AG04450 (cell line): ENCODE measurements around the gene HKDC1. TPM values are rescaled to one million over a fixed set of nuclear protein-coding genes. Genes with fewer than 3 reads are reported as not detected.
A peak's percentile ranks its signal among the peaks of the same experiment; 100 is the strongest.
"Not testable (repeated sequence)": the region's sequence is repeated elsewhere in the genome, so short reads cannot be mapped to it uniquely, and the experiment has no call there.

Source experiments
- CTCF ChIA-PET: fragments of 300-600, 350-600 bp; formaldehyde crosslinking; extraction: SDS; loops from one replicate; lab custom pipeline; 2022; ENCODE audit warnings: antibody characterized with exemption, inconsistent platforms; lab: Charles Lee
- POLR2A ChIA-PET: fragments of 350-600 bp; formaldehyde crosslinking; extraction: SDS; loops from one replicate; lab custom pipeline; 2021; ENCODE audit warnings: antibody characterized with exemption, inconsistent platforms; lab: Yijun Ruan, JAX
- DNase-seq: peaks from one replicate; pipeline ENCODE4 v3.0.0-alpha.2; 2011; ENCODE audit warnings: low read depth, low spot score
- H3K27ac ChIP-seq: one replicate; pipeline ENCODE4 v1.5.1; 2012; ENCODE audit warnings: low read depth, low read length, control low read depth
- H3K27me3 ChIP-seq: one replicate; pipeline ENCODE4 v1.6.0; 2012; ENCODE audit warnings: low read length; ENCODE audit not compliant: control insufficient read depth, insufficient read depth
- H3K4me3 ChIP-seq: 2 replicates; pipeline ENCODE4 v1.5.1; 2011; ENCODE audit warnings: mild to moderate bottlenecking, low read depth, low read length, control low read depth
- H3K9me3 ChIP-seq: 2 replicates; pipeline ENCODE4 v1.5.1; 2012; ENCODE audit warnings: low read length; ENCODE audit not compliant: control insufficient read depth, insufficient read depth
- polyA minus RNA-seq: library from RNA; depleted of rRNA, polyadenylated mRNA; stranded (reverse); fragments of >200 nt; gene quantifications from 2 replicates; pipeline ENCODE4 v1.2.3, GENCODE V29; 2011; rRNA and poly(A)+ RNA removed
- polyA plus RNA-seq: library from polyadenylated mRNA; depleted of rRNA; stranded (reverse); fragments of >200 nt; gene quantifications from 2 replicates; pipeline ENCODE4 v1.2.3, GENCODE V29; 2011; rRNA removed
- TF ChIP-seq, protein P1 (sequence below): IDR thresholded peaks from 2 replicates; pipeline ENCODE4 v1.5.1; 2011; ENCODE audit warnings: low read depth, low read length, control low read depth, inconsistent platforms

The HKDC1 gene
- polyA plus RNA-seq (0.47 and 0.83 TPM in 2 replicates), polyA minus RNA-seq (0.14 and 0.26 TPM in 2 replicates)

DNA sequence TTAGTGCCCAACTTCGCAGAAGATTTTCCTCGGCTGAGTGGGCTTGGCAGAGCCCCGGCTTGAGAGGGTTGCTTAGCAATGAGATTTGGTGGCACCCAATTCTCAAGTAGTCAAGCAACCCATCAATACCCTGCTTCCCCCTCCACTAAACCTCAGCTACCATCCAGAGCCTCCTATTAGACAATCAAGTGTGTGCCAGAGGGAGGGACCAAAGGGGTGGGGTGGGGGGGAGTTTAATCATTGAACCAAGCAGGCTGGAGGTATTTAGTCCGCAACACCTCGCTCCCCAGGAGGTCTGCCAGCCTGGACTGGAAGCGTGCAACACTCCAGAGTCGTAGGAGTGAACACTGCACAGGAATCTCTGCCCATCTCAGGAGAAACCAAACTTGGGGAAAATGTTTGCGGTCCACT lies at the start of gene HKDC1:
TSS of gene HKDC1 (plus strand) at position 292 of the 411 bp plus-strand sequence. CDS start at position 396, 104 bp downstream.
- Histone ChIP-seq H3K4me3 (no peak within 1 kb of the TSS), H3K27me3 (no peaks in the 10 kb centered on the region), H3K9me3 (no peaks in the 10 kb centered on the region), H3K27ac (no peak within 1 kb of the TSS)
- TF ChIP-seq, protein P1, sequence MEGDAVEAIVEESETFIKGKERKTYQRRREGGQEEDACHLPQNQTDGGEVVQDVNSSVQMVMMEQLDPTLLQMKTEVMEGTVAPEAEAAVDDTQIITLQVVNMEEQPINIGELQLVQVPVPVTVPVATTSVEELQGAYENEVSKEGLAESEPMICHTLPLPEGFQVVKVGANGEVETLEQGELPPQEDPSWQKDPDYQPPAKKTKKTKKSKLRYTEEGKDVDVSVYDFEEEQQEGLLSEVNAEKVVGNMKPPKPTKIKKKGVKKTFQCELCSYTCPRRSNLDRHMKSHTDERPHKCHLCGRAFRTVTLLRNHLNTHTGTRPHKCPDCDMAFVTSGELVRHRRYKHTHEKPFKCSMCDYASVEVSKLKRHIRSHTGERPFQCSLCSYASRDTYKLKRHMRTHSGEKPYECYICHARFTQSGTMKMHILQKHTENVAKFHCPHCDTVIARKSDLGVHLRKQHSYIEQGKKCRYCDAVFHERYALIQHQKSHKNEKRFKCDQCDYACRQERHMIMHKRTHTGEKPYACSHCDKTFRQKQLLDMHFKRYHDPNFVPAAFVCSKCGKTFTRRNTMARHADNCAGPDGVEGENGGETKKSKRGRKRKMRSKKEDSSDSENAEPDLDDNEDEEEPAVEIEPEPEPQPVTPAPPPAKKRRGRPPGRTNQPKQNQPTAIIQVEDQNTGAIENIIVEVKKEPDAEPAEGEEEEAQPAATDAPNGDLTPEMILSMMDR, result no peak
- ChIA-PET POLR2A (no interaction called here), CTCF (interaction anchor here (1.5 kb wide), 1 partner anchor 9 kb away, joined by 4 read pairs; no protein-coding TSS in a partner anchor)
- DNase-seq, result no peak

DNA sequence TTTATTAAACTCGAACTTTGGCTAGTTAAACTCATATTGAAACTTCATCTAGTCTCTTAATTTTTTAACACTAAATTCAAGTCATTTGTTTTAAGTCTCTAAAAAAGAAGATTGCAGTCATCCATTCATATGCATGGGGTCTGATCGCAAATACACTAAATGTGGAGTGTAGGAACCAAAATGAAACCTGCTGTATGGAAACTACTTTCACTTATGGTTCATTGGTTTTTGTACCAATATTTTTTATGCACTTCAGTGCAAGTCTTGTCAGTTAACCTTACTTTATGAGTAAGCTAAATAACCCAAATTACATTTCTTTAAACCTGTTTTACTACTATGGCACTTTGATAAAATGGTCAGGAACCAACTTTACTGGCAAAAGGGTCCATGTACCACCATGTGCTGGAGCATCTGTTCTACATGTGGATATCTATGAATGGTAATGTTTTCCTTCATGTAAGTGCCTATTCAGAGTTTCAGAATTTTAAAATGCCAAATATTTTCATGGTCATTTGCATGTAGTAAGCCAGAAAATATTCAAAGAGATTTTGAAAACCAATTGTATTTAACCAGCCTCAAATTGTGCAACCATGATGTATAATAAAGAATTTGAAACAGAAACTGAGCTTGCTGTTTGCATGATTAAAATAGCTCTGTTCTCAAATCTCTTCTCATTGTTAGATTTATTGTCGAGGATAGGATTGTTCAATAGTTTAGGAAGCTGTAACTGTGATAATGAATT lies 47.7 kb upstream of the HKDC1 start:
- CTCF ChIA-PET, result no interaction called here
- H3K27ac ChIP-seq, result no peak overlapping the region
- H3K4me3 ChIP-seq, result no peak overlapping the region
- DNase-seq, result no peak
- no peaks in the 10 kb centered on the region for H3K27me3 ChIP-seq
- TF ChIP-seq, protein P1, result no peak
- POLR2A ChIA-PET, result no interaction called here
- no peaks in the 10 kb centered on the region for H3K9me3 ChIP-seq

DNA sequence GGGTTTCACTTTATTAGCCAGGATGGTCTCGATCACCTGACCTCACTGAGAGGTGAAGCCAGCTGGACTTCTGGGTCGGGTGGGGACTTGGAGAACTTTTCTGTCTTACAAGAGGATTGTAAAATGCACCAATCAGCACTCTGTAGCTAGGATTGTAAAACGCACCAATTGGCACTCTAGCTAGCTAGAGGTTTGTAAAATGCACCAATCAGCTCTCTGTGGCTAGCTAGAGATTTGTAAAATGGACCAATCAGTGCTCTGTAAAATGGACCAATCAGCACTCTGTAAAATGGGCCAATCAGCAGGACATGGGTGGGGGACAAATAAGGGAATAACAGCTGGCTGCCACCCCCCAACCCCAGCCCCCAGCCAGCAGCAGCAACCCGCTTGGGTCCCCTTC lies 44.8 kb upstream of the HKDC1 start:
- H3K27me3 ChIP-seq, CTCF ChIA-PET, DNase-seq, H3K4me3 ChIP-seq, H3K9me3 ChIP-seq, H3K27ac ChIP-seq, POLR2A ChIA-PET: not testable (repeated sequence)

GRCh38 chr10:69176823-69177222 lies 43.3 kb upstream of the HKDC1 start:
- CTCF ChIA-PET, result no interaction called here
- DNase-seq, result no peak
- Histone ChIP-seq H3K9me3 (peaks cover 4% of the 10 kb centered on the region; the same call in 1 of the 2 replicates), H3K4me3 (no peak overlapping the region), H3K27me3 (no peaks in the 10 kb centered on the region), H3K27ac (no peak overlapping the region)
- TF ChIP-seq, protein P1, result no peak
- POLR2A ChIA-PET, result no interaction called here

DNA sequence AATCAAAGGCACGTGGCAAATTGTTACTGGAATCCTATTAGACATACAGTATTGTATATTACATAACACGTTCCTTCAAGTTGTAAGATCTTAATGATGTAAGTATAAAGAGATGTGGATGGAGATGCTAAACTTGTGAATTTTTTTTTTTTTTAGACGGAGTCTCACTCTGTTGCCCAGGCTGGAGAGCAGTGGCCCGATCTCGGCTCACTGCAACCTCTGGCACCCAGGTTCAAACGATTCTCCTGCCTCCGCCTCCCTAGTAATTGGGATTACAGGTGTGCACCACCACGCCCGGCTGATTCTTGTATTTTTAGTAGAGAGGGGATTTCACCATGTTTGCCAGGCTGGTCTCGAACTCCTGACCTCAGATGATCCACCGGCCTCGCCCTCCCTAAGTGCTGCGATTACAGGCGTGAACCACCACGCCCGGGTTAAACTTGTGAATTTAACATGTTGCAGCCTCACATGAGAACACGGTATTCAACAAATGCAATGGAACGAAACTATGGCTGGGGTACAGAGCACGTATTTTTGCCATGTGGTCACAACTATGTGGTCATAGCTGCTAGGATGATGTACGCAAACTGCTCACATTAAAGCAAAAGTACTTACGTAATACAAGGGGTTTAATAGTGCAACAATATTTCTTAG lies 40.9 kb upstream of the HKDC1 start:
- Histone ChIP-seq H3K27ac (peak overlapping the region; percentile 53), H3K9me3 (peaks cover 4% of the 10 kb centered on the region; the same call in 1 of the 2 replicates), H3K4me3 (peak overlapping the region; percentile 99), H3K27me3 (no peaks in the 10 kb centered on the region)
- ChIA-PET CTCF (no interaction called here), POLR2A (interaction anchor here (1.0 kb wide), 1 partner anchor 223 kb away, joined by 3 read pairs; the partner anchor contains the start of gene DDX21)
- DNase-seq, result no peak
- TF ChIP-seq, protein P1, result no peak
